ENCODE measurements around the gene KCNMA1. TPM values are rescaled to one million over a fixed set of nuclear protein-coding genes. Genes with fewer than 3 reads are reported as not detected.

KCNMA1 gene
- total RNA-seq, 1 experiment from 2014 or later, result 0.70 TPM

GRCh38 chr10:77176232-77176631 is 461.4 kb downstream of the KCNMA1 start:
- H3K9me3 ChIP-seq (ENCODE audit: insufficient read depth, low read depth), result no peaks in the 10 kb centered on the region
- no peaks in the 10 kb centered on the region for H3K27me3 ChIP-seq (ENCODE audit: insufficient read depth, low read depth)
- ChIA-PET POLR2A (ENCODE audit: unreplicated experiment) (no interaction called here), CTCF (interaction anchor here (0.6 to 1.5 kb wide), 2 partner anchors 10 to 469 kb away, joined by 3 to 6 read pairs; no protein-coding TSS in a partner anchor)
- TF ChIP-seq CTCF (conservative IDR thresholded peaks at IDR 0.05), result no peak
- no peak for TF ChIP-seq EZH2 (IDR thresholded peaks at IDR 0.05; ENCODE audit: low read depth)
- peaks cover 14% of the 10 kb centered on the region for H3K4me1 ChIP-seq (replicated peaks; ENCODE audit: insufficient read depth)
- no peaks in the 10 kb centered on the region for H4K20me1 ChIP-seq (ENCODE audit: insufficient read depth)
- no peak overlapping the region for H3K4me3 ChIP-seq
- H3F3A ChIP-seq (ENCODE audit: insufficient read depth, low read depth), result no peaks in the 10 kb centered on the region
- H3K79me2 ChIP-seq (ENCODE audit: low read depth), result no peaks in the 10 kb centered on the region
- BruUV-seq (replicated peaks), result no TSS peak
- DNase-seq, result no peak
- intact Hi-C loops (cut with micrococcal nuclease; ENCODE audit: unreplicated experiment), result loop anchor here (10.0 kb wide), 2 partner anchors 79 to 339 kb away; no protein-coding TSS in a partner anchor
- no peak overlapping the region for H3K4me2 ChIP-seq
- no peak overlapping the region for H3K27ac ChIP-seq
- no peaks in the 10 kb centered on the region for H3K9me2 ChIP-seq (ENCODE audit: insufficient read depth)
- no peak overlapping the region for H2AFZ ChIP-seq
- no peaks in the 10 kb centered on the region for H3K36me3 ChIP-seq (ENCODE audit: low read depth)

GRCh38 chr10:77175631-77176222 is 461.9 kb downstream of the KCNMA1 start:
- H3K36me3 ChIP-seq (ENCODE audit: low read depth), result no peaks in the 10 kb centered on the region

More at GRCh38 chr10:77175631-77176222, 461.9 kb downstream of the KCNMA1 start:
- POLR2A ChIA-PET (ENCODE audit: unreplicated experiment), result no interaction called here
- intact Hi-C loops (cut with micrococcal nuclease; ENCODE audit: unreplicated experiment), result loop anchor here (2.0 to 10.0 kb wide), 4 partner anchors 79 to 581 kb away; no protein-coding TSS in a partner anchor
- CTCF ChIA-PET, result interaction anchor here (1.5 kb wide), 1 partner anchor 10 kb away, joined by 6 read pairs; no protein-coding TSS in a partner anchor
- H3K4me2 ChIP-seq, result no peak overlapping the region
- H4K20me1 ChIP-seq (ENCODE audit: insufficient read depth), result no peaks in the 10 kb centered on the region
- no peaks in the 10 kb centered on the region for H3K27me3 ChIP-seq (ENCODE audit: insufficient read depth, low read depth)
- TF ChIP-seq CTCF (conservative IDR thresholded peaks at IDR 0.05) (no peak), EZH2 (IDR thresholded peaks at IDR 0.05; ENCODE audit: low read depth) (no peak)
- H3K4me1 ChIP-seq (replicated peaks; ENCODE audit: insufficient read depth), result peaks cover 14% of the 10 kb centered on the region
- H3K27ac ChIP-seq, result no peak overlapping the region
- no peaks in the 10 kb centered on the region for H3K79me2 ChIP-seq (ENCODE audit: low read depth)
- no peak overlapping the region for H2AFZ ChIP-seq
- no peaks in the 10 kb centered on the region for H3F3A ChIP-seq (ENCODE audit: insufficient read depth, low read depth)
- no peaks in the 10 kb centered on the region for H3K9me2 ChIP-seq (ENCODE audit: insufficient read depth)
- H3K4me3 ChIP-seq, result no peak overlapping the region
- BruUV-seq (replicated peaks), result no TSS peak
- no peaks in the 10 kb centered on the region for H3K9me3 ChIP-seq (ENCODE audit: insufficient read depth, low read depth)
- DNase-seq, result no peak

All from PC-9 (cell line).